ENCODE results near the gene LRPAP1.

Gene LRPAP1

DNA sequence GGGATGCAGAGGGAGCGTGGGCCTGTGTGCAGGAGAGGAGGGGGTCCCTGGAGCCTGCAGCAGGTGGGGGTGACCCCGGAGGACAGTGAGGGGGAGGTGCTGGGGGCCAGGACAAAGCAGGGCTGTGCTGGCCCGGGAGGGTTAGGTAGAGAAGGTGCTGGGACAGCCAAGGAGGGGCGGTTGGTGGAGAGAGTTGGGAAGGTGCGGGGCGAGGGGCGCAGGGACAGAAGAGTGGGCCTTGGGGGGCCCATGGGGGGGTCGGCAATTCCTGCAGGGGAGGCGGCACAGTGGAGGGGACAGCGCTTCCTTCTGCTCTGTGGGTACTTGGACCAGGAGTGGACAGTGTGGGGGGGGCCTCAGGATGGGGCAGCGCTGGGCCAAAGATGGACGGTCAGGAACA lies 32.5 kb downstream of the LRPAP1 start:
- DNase-seq = no peak
- Histone ChIP-seq H3K4me3 (ENCODE audit: control insufficient read depth in 1 of 7, extremely low read depth in 1 of 7, insufficient read depth in 4 of 7, low read depth in 2 of 7, low read length in 6 of 7) (no peak overlapping the region), H3K36me3 (ENCODE audit: control insufficient read depth in 4 of 4, insufficient read depth in 4 of 4, low read length in 3 of 4) (peaks cover 0 to 26% (median 15%) of the 10 kb centered on the region in 4 experiments), H3K27ac (ENCODE audit: insufficient read depth in 1 of 2, low read depth in 1 of 2, low read length in 2 of 2, poor library complexity in 1 of 2, severe bottlenecking in 2 of 2) (no peak overlapping the region), H3K27me3 (replicated peaks in 2 of 5; ENCODE audit: control insufficient read depth in 4 of 5, insufficient read depth in 5 of 5, low read length in 4 of 5) (peaks cover 0 to 20% (median 0%) of the 10 kb centered on the region in 5 experiments), H3K9me3 (ENCODE audit: control extremely low read depth in 1 of 5, control insufficient read depth in 4 of 5, insufficient read depth in 2 of 5, low read depth in 1 of 5, low read length in 4 of 5) (no peaks in the 10 kb centered on the region), H3K4me1 (ENCODE audit: control extremely low read depth in 1 of 4, control insufficient read depth in 4 of 4, insufficient read depth in 4 of 4, low read length in 3 of 4) (peaks cover 0 to 2% (median 0%) of the 10 kb centered on the region in 4 experiments)
- CTCF ChIA-PET = interaction anchor here (0.7 kb wide), 1 partner anchor 151 kb away, joined by 4 read pairs; no protein-coding TSS in a partner anchor
- POLR2A ChIA-PET = no interaction called here
- 93% methylated on average over 10 of the region's 12 CpGs for WGBS (ENCODE audit: insufficient coverage)

- H3K27me3 ChIP-seq (replicated peaks in 2 of 5; ENCODE audit: control insufficient read depth in 4 of 5, insufficient read depth in 5 of 5, low read length in 4 of 5) = peaks cover 0 to 27% (median 0%) of the 10 kb centered on the region in 5 experiments
- CTCF ChIA-PET = interaction anchor here (0.7 kb wide), 1 partner anchor 150 kb away, joined by 4 read pairs; no protein-coding TSS in a partner anchor
- 92% methylated on average over 17 of the region's 20 CpGs for WGBS (ENCODE audit: insufficient coverage)
- H3K4me3 ChIP-seq (ENCODE audit: control insufficient read depth in 1 of 7, extremely low read depth in 1 of 7, insufficient read depth in 4 of 7, low read depth in 2 of 7, low read length in 6 of 7) = no peak overlapping the region
- POLR2A ChIA-PET = no interaction called here
- peaks cover 0 to 9% (median 0%) of the 10 kb centered on the region in 4 experiments for H3K4me1 ChIP-seq (ENCODE audit: control extremely low read depth in 1 of 4, control insufficient read depth in 4 of 4, insufficient read depth in 4 of 4, low read length in 3 of 4)
- peaks cover 0 to 25% (median 13%) of the 10 kb centered on the region in 4 experiments for H3K36me3 ChIP-seq (ENCODE audit: control insufficient read depth in 4 of 4, insufficient read depth in 4 of 4, low read length in 3 of 4)
- no peak overlapping the region for H3K27ac ChIP-seq (ENCODE audit: insufficient read depth in 1 of 2, low read depth in 1 of 2, low read length in 2 of 2, poor library complexity in 1 of 2, severe bottlenecking in 2 of 2)
- H3K9me3 ChIP-seq (ENCODE audit: control extremely low read depth in 1 of 5, control insufficient read depth in 4 of 5, insufficient read depth in 2 of 5, low read depth in 1 of 5, low read length in 4 of 5) = no peaks in the 10 kb centered on the region
- no peak for DNase-seq
These were observed 33.2 kb downstream of the LRPAP1 start for GRCh38 chr4:3498901-3499510.

- no peaks in the 10 kb centered on the region for H3K9me3 ChIP-seq (ENCODE audit: control extremely low read depth in 1 of 5, control insufficient read depth in 4 of 5, insufficient read depth in 2 of 5, low read depth in 1 of 5, low read length in 4 of 5)
- H3K4me3 ChIP-seq (ENCODE audit: control insufficient read depth in 1 of 7, extremely low read depth in 1 of 7, insufficient read depth in 4 of 7, low read depth in 2 of 7, low read length in 6 of 7) = no peak overlapping the region
- peaks cover 0 to 33% (median 0%) of the 10 kb centered on the region in 5 experiments for H3K27me3 ChIP-seq (replicated peaks in 2 of 5; ENCODE audit: control insufficient read depth in 4 of 5, insufficient read depth in 5 of 5, low read length in 4 of 5)
- WGBS (ENCODE audit: insufficient coverage) = 83% methylated on average over 7 of the region's 11 CpGs
- ChIA-PET POLR2A (no interaction called here), CTCF (interaction anchor here (0.6 kb wide), 1 partner anchor 63 kb away, joined by 3 read pairs; no protein-coding TSS in a partner anchor)
- H3K36me3 ChIP-seq (ENCODE audit: control insufficient read depth in 4 of 4, insufficient read depth in 4 of 4, low read length in 3 of 4) = peaks cover 0 to 22% (median 11%) of the 10 kb centered on the region in 4 experiments
- no peak for DNase-seq
- H3K4me1 ChIP-seq (ENCODE audit: control extremely low read depth in 1 of 4, control insufficient read depth in 4 of 4, insufficient read depth in 4 of 4, low read length in 3 of 4) = peaks cover 0 to 15% (median 0%) of the 10 kb centered on the region in 4 experiments
- H3K27ac ChIP-seq (ENCODE audit: insufficient read depth in 1 of 2, low read depth in 1 of 2, low read length in 2 of 2, poor library complexity in 1 of 2, severe bottlenecking in 2 of 2) = no peak overlapping the region
These were observed 33.8 kb downstream of the LRPAP1 start for GRCh38 chr4:3498407-3498806.

DNA sequence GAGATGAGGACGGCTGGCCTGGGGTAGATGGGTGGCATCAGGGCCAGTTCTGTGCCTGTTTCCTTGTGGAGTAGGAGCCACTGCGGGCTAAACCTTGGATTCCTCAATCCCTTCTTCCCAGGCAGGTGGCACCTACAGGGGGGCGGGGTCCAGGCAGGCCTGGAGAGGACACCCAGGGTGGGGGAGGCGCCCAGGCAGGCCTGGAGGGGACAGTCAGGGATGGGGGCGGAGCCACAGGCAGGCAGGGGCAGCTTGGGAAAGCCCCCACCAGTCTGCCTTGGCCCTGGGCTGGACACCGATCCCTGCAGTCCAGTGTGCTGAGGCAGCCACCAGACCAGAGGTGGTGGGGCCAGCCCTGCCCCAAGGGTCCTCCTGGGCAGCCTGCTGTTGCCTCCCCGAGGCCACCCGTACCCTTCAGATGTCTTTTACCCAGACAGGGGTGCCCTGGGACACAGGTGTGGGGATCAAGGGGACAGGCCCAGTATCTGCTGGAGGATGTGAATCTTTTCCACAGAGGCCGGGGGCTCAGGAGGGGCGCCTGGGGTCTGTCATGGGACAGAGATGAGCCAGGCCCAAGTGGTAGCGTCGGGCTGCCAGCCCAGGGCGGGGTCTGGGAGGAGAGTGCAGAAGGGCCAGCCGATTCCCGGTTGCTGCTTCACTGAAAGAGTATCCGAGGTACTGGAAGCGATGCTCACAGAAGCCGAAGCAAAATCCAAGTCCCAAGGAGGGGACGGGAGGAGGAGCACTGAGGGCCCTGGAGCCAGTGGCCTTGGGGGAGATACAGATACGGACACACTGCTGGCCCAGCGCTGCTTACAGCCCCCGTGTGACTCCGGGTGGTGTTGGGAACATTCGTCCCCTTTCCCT lies 34.5 kb downstream of the LRPAP1 start:
- H3K27ac ChIP-seq (ENCODE audit: insufficient read depth in 1 of 2, low read depth in 1 of 2, low read length in 2 of 2, poor library complexity in 1 of 2, severe bottlenecking in 2 of 2) = no peak overlapping the region
- WGBS (ENCODE audit: insufficient coverage) = 93% methylated on average over 20 of the region's 24 CpGs
- H3K27me3 ChIP-seq (replicated peaks in 2 of 5; ENCODE audit: control insufficient read depth in 4 of 5, insufficient read depth in 5 of 5, low read length in 4 of 5) = peaks cover 0 to 39% (median 0%) of the 10 kb centered on the region in 5 experiments
- ChIA-PET POLR2A (no interaction called here), CTCF (interaction anchor here (0.6 kb wide), 1 partner anchor 62 kb away, joined by 3 read pairs; no protein-coding TSS in a partner anchor)
- peaks cover 0 to 15% (median 0%) of the 10 kb centered on the region in 4 experiments for H3K4me1 ChIP-seq (ENCODE audit: control extremely low read depth in 1 of 4, control insufficient read depth in 4 of 4, insufficient read depth in 4 of 4, low read length in 3 of 4)
- DNase-seq = no peak
- no peak overlapping the region for H3K4me3 ChIP-seq (ENCODE audit: control insufficient read depth in 1 of 7, extremely low read depth in 1 of 7, insufficient read depth in 4 of 7, low read depth in 2 of 7, low read length in 6 of 7)
- peaks cover 0 to 16% (median 6%) of the 10 kb centered on the region in 4 experiments for H3K36me3 ChIP-seq (ENCODE audit: control insufficient read depth in 4 of 4, insufficient read depth in 4 of 4, low read length in 3 of 4)
- H3K9me3 ChIP-seq (ENCODE audit: control extremely low read depth in 1 of 5, control insufficient read depth in 4 of 5, insufficient read depth in 2 of 5, low read depth in 1 of 5, low read length in 4 of 5) = no peaks in the 10 kb centered on the region

DNA sequence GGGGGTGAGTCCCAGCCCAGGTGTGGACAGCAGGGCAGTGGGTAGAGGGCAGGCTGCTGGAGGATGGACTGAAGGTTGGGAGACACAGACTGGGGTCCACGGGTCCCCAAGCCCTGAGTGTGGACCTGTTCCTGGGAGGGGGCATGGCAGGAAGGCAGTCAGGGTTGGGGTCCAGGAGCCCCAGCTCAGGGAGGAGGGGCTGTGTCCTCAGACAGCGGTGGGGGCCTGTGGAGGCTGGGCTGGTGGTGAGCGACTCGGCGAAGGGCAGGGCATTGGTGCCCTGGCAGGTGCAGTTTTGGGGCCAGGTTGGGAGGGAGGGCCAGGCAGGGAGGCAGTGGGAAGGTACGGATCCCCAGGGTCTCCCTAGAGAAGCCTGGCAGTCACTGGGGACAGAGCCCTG lies 35.1 kb downstream of the LRPAP1 start:
- POLR2A ChIA-PET = no interaction called here

DNA sequence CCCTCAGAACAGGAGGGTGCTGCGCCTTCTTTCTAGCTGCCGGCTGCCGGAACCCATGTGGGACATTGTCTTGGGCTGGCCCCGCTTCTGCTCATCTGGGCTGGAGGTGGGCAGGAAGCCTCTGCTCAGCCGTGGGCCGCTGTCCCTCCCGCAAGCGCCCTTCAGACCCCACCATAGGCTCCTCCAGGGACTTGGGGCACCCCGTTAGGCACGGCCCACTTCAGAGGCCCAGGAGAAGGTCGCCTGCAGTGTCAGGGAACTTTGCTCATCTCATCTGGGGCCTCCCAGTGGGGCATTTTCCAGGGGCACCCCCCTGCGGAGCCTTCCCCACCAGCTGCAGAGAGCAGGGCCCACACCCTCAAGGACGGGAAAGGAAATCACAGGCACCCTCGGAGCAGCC lies 36.2 kb downstream of the LRPAP1 start:
- Histone ChIP-seq H3K27ac (ENCODE audit: insufficient read depth in 1 of 2, low read depth in 1 of 2, low read length in 2 of 2, poor library complexity in 1 of 2, severe bottlenecking in 2 of 2) (no peak overlapping the region), H3K4me1 (ENCODE audit: control extremely low read depth in 1 of 4, control insufficient read depth in 4 of 4, insufficient read depth in 4 of 4, low read length in 3 of 4) (peaks cover 0 to 15% (median 0%) of the 10 kb centered on the region in 4 experiments), H3K9me3 (ENCODE audit: control extremely low read depth in 1 of 5, control insufficient read depth in 4 of 5, insufficient read depth in 2 of 5, low read depth in 1 of 5, low read length in 4 of 5) (no peaks in the 10 kb centered on the region), H3K27me3 (replicated peaks in 2 of 5; ENCODE audit: control insufficient read depth in 4 of 5, insufficient read depth in 5 of 5, low read length in 4 of 5) (peaks cover 0 to 55% (median 3%) of the 10 kb centered on the region in 5 experiments), H3K4me3 (ENCODE audit: control insufficient read depth in 1 of 7, extremely low read depth in 1 of 7, insufficient read depth in 4 of 7, low read depth in 2 of 7, low read length in 6 of 7) (no peak overlapping the region), H3K36me3 (ENCODE audit: control insufficient read depth in 4 of 4, insufficient read depth in 4 of 4, low read length in 3 of 4) (peaks cover 0 to 1% (median under 1%) of the 10 kb centered on the region in 4 experiments)
- DNase-seq = no peak
- CTCF ChIA-PET = interaction anchor here (0.6 kb wide), 1 partner anchor 15 kb away, joined by 3 read pairs; no protein-coding TSS in a partner anchor
- POLR2A ChIA-PET = no interaction called here
- 64% methylated on average over 14 of the region's 14 CpGs for WGBS (ENCODE audit: insufficient coverage)

More for the DNA sequence above, 35.1 kb downstream of the LRPAP1 start:
- no peak overlapping the region for H3K27ac ChIP-seq (ENCODE audit: insufficient read depth in 1 of 2, low read depth in 1 of 2, low read length in 2 of 2, poor library complexity in 1 of 2, severe bottlenecking in 2 of 2)
- WGBS (ENCODE audit: insufficient coverage) = 85% methylated on average over 6 of the region's 6 CpGs
- H3K9me3 ChIP-seq (ENCODE audit: control extremely low read depth in 1 of 5, control insufficient read depth in 4 of 5, insufficient read depth in 2 of 5, low read depth in 1 of 5, low read length in 4 of 5) = no peaks in the 10 kb centered on the region
- peaks cover 0 to 15% (median 0%) of the 10 kb centered on the region in 4 experiments for H3K4me1 ChIP-seq (ENCODE audit: control extremely low read depth in 1 of 4, control insufficient read depth in 4 of 4, insufficient read depth in 4 of 4, low read length in 3 of 4)
- CTCF ChIA-PET = no interaction called here
- H3K36me3 ChIP-seq (ENCODE audit: control insufficient read depth in 4 of 4, insufficient read depth in 4 of 4, low read length in 3 of 4) = peaks cover 0 to 9% (median 3%) of the 10 kb centered on the region in 4 experiments
- H3K4me3 ChIP-seq (ENCODE audit: control insufficient read depth in 1 of 7, extremely low read depth in 1 of 7, insufficient read depth in 4 of 7, low read depth in 2 of 7, low read length in 6 of 7) = no peak overlapping the region
- peaks cover 0 to 44% (median 0%) of the 10 kb centered on the region in 5 experiments for H3K27me3 ChIP-seq (replicated peaks in 2 of 5; ENCODE audit: control insufficient read depth in 4 of 5, insufficient read depth in 5 of 5, low read length in 4 of 5)
- DNase-seq = no peak

Measured in common myeloid progenitor, CD34-positive (primary cell).